HT1080 (cell line): Measurements from ENCODE around the gene FAM216B. TPM values are rescaled to one million over a fixed set of nuclear protein-coding genes. Genes with fewer than 3 reads are reported as not detected.

Experiments
- DNase-seq: peaks from one replicate; pipeline ENCODE4 v3.0.0-alpha.2; 2015; ENCODE audit warnings: low read depth
- total RNA-seq: library from RNA; depleted of rRNA; stranded (reverse); fragments of >200 nt; shearing (Covaris generic); gene quantifications from 2 replicates; pipeline ENCODE4 v1.2.3, GENCODE V29; 2014; rRNA removed

FAM216B gene
- total RNA-seq, 1 experiment from 2014 or later, result not detected

DNA sequence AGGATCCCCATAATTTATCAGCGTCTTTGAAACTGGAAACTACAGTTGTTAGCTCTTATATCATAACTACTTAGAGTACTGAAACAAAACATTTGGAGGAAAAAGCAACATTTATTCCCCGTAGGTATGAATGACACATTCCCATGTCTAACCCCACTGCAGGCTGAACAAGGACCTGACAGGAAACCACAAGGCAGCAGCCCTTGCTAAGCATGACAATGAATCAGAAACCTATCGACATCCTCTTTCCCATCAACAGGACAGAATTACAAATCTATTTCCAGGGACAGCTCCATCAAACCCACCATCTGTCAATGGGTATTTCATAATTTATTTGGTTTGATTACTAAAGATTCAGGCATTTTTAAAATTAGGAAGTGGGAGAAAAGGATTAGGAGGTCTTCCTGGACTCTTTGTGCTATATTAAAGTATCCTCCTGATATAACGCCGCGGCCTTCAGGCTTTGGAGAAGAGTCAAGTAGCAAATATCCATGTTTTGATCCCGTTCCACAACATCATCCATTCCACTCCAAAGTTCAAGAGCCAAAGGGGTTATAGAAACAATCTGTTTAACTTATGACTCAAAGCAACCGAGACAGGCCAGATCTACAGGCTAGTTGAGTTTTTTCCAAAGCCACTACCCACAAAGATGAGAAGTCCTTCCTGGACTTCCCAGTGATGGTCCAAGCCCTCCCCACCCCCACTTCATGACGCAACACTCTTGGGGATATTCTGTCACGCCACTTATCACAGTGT lies 51.1 kb downstream of the FAM216B start:
- DNase-seq, result peak; percentile 97

- no peak for DNase-seq
These were observed 53.6 kb downstream of the FAM216B start for GRCh38 chr13:42834946-42835345.

DNA sequence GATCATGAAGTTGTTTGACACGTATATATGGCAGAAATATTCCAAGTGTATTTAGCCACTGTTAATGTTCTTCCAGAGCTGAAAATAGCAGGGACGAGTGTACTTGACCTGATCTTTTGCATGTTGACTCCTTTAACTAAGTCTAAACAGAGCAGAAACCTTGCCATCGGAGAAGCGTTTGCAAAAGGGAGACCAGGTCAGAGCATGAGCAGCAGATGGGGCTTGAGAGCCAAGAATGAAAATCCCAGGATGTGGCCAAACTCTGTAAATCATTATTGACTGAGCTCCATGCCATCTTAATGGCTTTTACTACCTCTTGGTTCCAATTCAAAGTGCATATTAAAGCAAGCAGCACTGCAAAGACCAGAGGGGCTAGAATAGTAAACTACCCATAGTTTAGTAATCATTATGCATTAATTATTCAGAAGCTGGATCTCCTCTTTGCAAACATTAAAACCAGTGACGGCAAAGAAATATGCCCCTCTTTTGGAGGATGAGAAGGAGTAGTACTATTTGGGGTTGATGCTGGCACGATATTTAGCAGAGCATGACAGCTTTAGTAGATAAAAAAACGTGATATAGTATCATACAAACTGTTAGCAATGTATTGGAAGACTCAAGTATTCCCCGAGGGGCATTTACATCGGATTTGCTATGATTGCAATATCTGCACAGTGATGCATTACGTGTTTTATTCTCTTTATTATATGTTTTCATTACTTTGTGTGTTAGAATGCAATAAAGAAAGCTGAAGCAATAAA lies 55.7 kb downstream of the FAM216B start:
- DNase-seq, result peak; percentile 23

Other genes with a start within 250 kb of the FAM216B start
- gene TNFSF11, start 207.4 kb upstream of the FAM216B start, total RNA-seq, result 0.14 TPM in 1 of 2 replicates, not detected in the other
- 0.08 and 0.20 TPM in 2 replicates for gene EPSTI1, start 210.7 kb downstream of the FAM216B start, total RNA-seq
- gene DNAJC15, start 242.0 kb downstream of the FAM216B start, total RNA-seq, result 27.5 and 36.1 TPM in 2 replicates